ENCODE results near the gene SYT17. TPM values are rescaled to one million over a fixed set of nuclear protein-coding genes. Genes with fewer than 3 reads are reported as not detected.

Gene SYT17
- polyA plus RNA-seq, 3 donors = 1.7 to 11.6 (median 2.1) TPM

GRCh38 chr16:19235886-19236285 lies 67.8 kb downstream of the SYT17 start:
- 93 to 97% (median 95%) methylated on average over 4 of the region's 4 CpGs for WGBS, 3 donors
- H3K27ac ChIP-seq (ENCODE audit: low read depth, low read length) = no peak overlapping the region

- WGBS, 3 donors = 76 to 86% (median 84%) methylated on average over 4 of the region's 4 CpGs
- no peak overlapping the region for H3K27ac ChIP-seq (ENCODE audit: low read depth, low read length)
Observed at GRCh38 chr16:19236561-19237209, 68.6 kb downstream of the SYT17 start.

GRCh38 chr16:19238406-19238805 lies 70.4 kb downstream of the SYT17 start:
- 77 to 89% (median 86%) methylated on average over 4 of the region's 4 CpGs for WGBS, 3 donors
- no peak overlapping the region for H3K27ac ChIP-seq (ENCODE audit: low read depth, low read length)

GRCh38 chr16:19239511-19240155 lies 71.6 kb downstream of the SYT17 start:
- H3K27ac ChIP-seq (ENCODE audit: low read depth, low read length) = no peak overlapping the region
- WGBS, 3 donors = 89 to 97% (median 96%) methylated on average over 13 of the region's 13 CpGs

GRCh38 chr16:19240494-19240893 lies 72.5 kb downstream of the SYT17 start:
- 93 to 95% (median 93%) methylated on average over 7 of the region's 7 CpGs for WGBS, 3 donors
- H3K27ac ChIP-seq (ENCODE audit: low read depth, low read length) = no peak overlapping the region

- WGBS, 3 donors = 93 to 95% (median 93%) methylated on average over 10 to 11 of the region's 11 CpGs
- no peak overlapping the region for H3K27ac ChIP-seq (ENCODE audit: low read depth, low read length)
Observed at GRCh38 chr16:19241512-19241911, 73.5 kb downstream of the SYT17 start.

- H3K27ac ChIP-seq (ENCODE audit: low read depth, low read length) = no peak overlapping the region
- WGBS, 3 donors = 10 to 35% (median 34%) methylated on average over 1 of the region's 1 CpG
Observed at GRCh38 chr16:19242186-19242585, 74.1 kb downstream of the SYT17 start.

- WGBS, 3 donors = 68 to 89% (median 83%) methylated on average over 3 of the region's 3 CpGs
- H3K27ac ChIP-seq (ENCODE audit: low read depth, low read length) = no peak overlapping the region
Observed at GRCh38 chr16:19242987-19243575, 75.0 kb downstream of the SYT17 start.

- H3K27ac ChIP-seq (ENCODE audit: low read depth, low read length) = no peak overlapping the region
- WGBS, 3 donors = 55 to 88% (median 87%) methylated on average over 8 of the region's 8 CpGs
Observed at GRCh38 chr16:19245326-19245925, 77.4 kb downstream of the SYT17 start.

- no peak overlapping the region for H3K27ac ChIP-seq (ENCODE audit: low read depth, low read length)
Observed at GRCh38 chr16:19252904-19253303, 84.9 kb downstream of the SYT17 start.

GRCh38 chr16:19254611-19255010 lies 86.6 kb downstream of the SYT17 start:
- H3K27ac ChIP-seq (ENCODE audit: low read depth, low read length) = no peak overlapping the region
- 68 to 77% (median 73%) methylated on average over 4 of the region's 4 CpGs for WGBS, 3 donors

More at GRCh38 chr16:19252904-19253303, 84.9 kb downstream of the SYT17 start:
- 75 to 79% (median 76%) methylated on average over 2 of the region's 2 CpGs for WGBS, 3 donors

GRCh38 chr16:19264123-19264673 lies 96.2 kb downstream of the SYT17 start:
- no peak overlapping the region for H3K27ac ChIP-seq (ENCODE audit: low read depth, low read length)
- WGBS, 3 donors = 87 to 93% (median 92%) methylated on average over 4 of the region's 4 CpGs

- WGBS, 3 donors = 73 to 81% (median 79%) methylated on average over 9 of the region's 9 CpGs
- no peak overlapping the region for H3K27ac ChIP-seq (ENCODE audit: low read depth, low read length)
Observed at GRCh38 chr16:19265380-19265930, 97.4 kb downstream of the SYT17 start.

GRCh38 chr16:19266774-19267173 lies 98.7 kb downstream of the SYT17 start:
- WGBS, 3 donors = 88 to 95% (median 93%) methylated on average over 11 of the region's 11 CpGs
- no peak overlapping the region for H3K27ac ChIP-seq (ENCODE audit: low read depth, low read length)

GRCh38 chr16:19269098-19269497 lies 101.1 kb downstream of the SYT17 start:
- H3K27ac ChIP-seq (ENCODE audit: low read depth, low read length) = no peak overlapping the region
- WGBS, 3 donors = 45 to 79% (median 53%) methylated on average over 2 of the region's 2 CpGs

GRCh38 chr16:19274165-19274797 lies 106.2 kb downstream of the SYT17 start:
- WGBS, 3 donors = 65 to 86% (median 72%) methylated on average over 1 of the region's 1 CpG

GRCh38 chr16:19278403-19278802 lies 110.4 kb downstream of the SYT17 start:
- 76 to 93% (median 89%) methylated on average over 2 of the region's 2 CpGs for WGBS, 3 donors
- no peak overlapping the region for H3K27ac ChIP-seq (ENCODE audit: low read depth, low read length)

More at GRCh38 chr16:19274165-19274797, 106.2 kb downstream of the SYT17 start:
- no peak overlapping the region for H3K27ac ChIP-seq (ENCODE audit: low read depth, low read length)

GRCh38 chr16:19281246-19281645 lies 113.2 kb downstream of the SYT17 start:
- no peak overlapping the region for H3K27ac ChIP-seq (ENCODE audit: low read depth, low read length)
- WGBS, 3 donors = 73 to 91% (median 87%) methylated on average over 2 of the region's 2 CpGs
